HFFc6 (cell line): ENCODE data around the gene DDX17. TPM values are rescaled to one million over a fixed set of nuclear protein-coding genes. Genes with fewer than 3 reads are reported as not detected.

ENCODE experiments used
- DNase-seq: peaks from one replicate; pipeline ENCODE4 v3.0.0-alpha.2; 2018
- H3K27ac Mint-ChIP-seq: 2 replicates; pipeline ENCODE4 v1.8.0; 2020; ENCODE audit warnings: mild to moderate bottlenecking, mixed read lengths
- H3K27me3 Mint-ChIP-seq: 2 replicates; pipeline ENCODE4 v1.8.0; 2021; ENCODE audit warnings: mild to moderate bottlenecking, moderate library complexity, mixed read lengths; ENCODE audit not compliant: insufficient read depth
- H3K36me3 Mint-ChIP-seq: 2 replicates; pipeline ENCODE4 v1.8.0; 2021; ENCODE audit warnings: low read depth, mixed read lengths
- H3K4me1 Mint-ChIP-seq: 2 replicates; pipeline ENCODE4 v1.8.0; 2020; ENCODE audit warnings: low read depth, mixed read lengths
- H3K4me3 Mint-ChIP-seq: 2 replicates; pipeline ENCODE4 v1.8.0; 2020; ENCODE audit warnings: mild to moderate bottlenecking, moderate library complexity, mixed read lengths
- H3K9me3 Mint-ChIP-seq: 2 replicates; pipeline ENCODE4 v1.8.0; 2020; ENCODE audit warnings: mild to moderate bottlenecking, mixed read lengths
- CTCF ChIP-seq: fragments of 200-600 bp; sonication (generic); IDR thresholded peaks from 2 replicates; pipeline ENCODE4 v1.5.0; 2021; ENCODE audit warnings: antibody characterized with exemption, mild to moderate bottlenecking
- total RNA-seq, 6 experiments: library from RNA; stranded (reverse); fragmentation: NEBNext Ultra II Directional; extraction: Animal tissue kit (Norgen Biotek cat#: 25700); gene quantifications; 2 replicates in 1 of 6; 3 replicates in 5 of 6; pipeline ENCODE4 v1.2.3, GENCODE V29; 2021

The DDX17 gene
- total RNA-seq, 6 experiments from 2014 or later = 211 to 246 (median 220) TPM

- Mint-ChIP-seq H3K36me3 (no peaks in the 10 kb centered on the region), H3K4me1 (no peaks in the 10 kb centered on the region), H3K27ac (no peak overlapping the region), H3K27me3 (no peaks in the 10 kb centered on the region; the same call in 1 of the 2 replicates), H3K4me3 (no peak overlapping the region), H3K9me3 (no peaks in the 10 kb centered on the region)
- no peak for DNase-seq
- no peak for TF ChIP-seq CTCF
Measured at GRCh38 chr22:38524429-38524828, 18.3 kb upstream of the DDX17 start.

GRCh38 chr22:38523479-38523878 is 17.4 kb upstream of the DDX17 start:
- Mint-ChIP-seq H3K9me3 (no peaks in the 10 kb centered on the region), H3K36me3 (no peaks in the 10 kb centered on the region)
- TF ChIP-seq CTCF = no peak

GRCh38 chr22:38523029-38523428 is 16.9 kb upstream of the DDX17 start:
- Mint-ChIP-seq H3K9me3 (no peaks in the 10 kb centered on the region), H3K36me3 (no peaks in the 10 kb centered on the region), H3K4me3 (no peak overlapping the region), H3K27ac (no peak overlapping the region), H3K27me3 (no peaks in the 10 kb centered on the region; the same call in 1 of the 2 replicates), H3K4me1 (no peaks in the 10 kb centered on the region)
- TF ChIP-seq CTCF = no peak
- DNase-seq = no peak

More at GRCh38 chr22:38523479-38523878, 17.4 kb upstream of the DDX17 start:
- H3K27me3 Mint-ChIP-seq = no peaks in the 10 kb centered on the region; the same call in 1 of the 2 replicates
- H3K4me3 Mint-ChIP-seq = no peak overlapping the region
- no peaks in the 10 kb centered on the region for H3K4me1 Mint-ChIP-seq
- no peak overlapping the region for H3K27ac Mint-ChIP-seq
- DNase-seq = no peak

GRCh38 chr22:38519453-38520250 is 13.5 kb upstream of the DDX17 start:
- Mint-ChIP-seq H3K27me3 (peaks cover 2% of the 10 kb centered on the region; the same call in 1 of the 2 replicates), H3K27ac (no peak overlapping the region), H3K4me3 (no peak overlapping the region), H3K4me1 (no peaks in the 10 kb centered on the region), H3K9me3 (no peaks in the 10 kb centered on the region), H3K36me3 (no peaks in the 10 kb centered on the region)
- no peak for TF ChIP-seq CTCF
- no peak for DNase-seq

- no peaks in the 10 kb centered on the region for H3K4me1 Mint-ChIP-seq
- H3K27me3 Mint-ChIP-seq = peaks cover 2% of the 10 kb centered on the region; the same call in 1 of the 2 replicates
- TF ChIP-seq CTCF = no peak
- no peaks in the 10 kb centered on the region for H3K36me3 Mint-ChIP-seq
- no peak overlapping the region for H3K27ac Mint-ChIP-seq
- H3K9me3 Mint-ChIP-seq = no peaks in the 10 kb centered on the region
- DNase-seq = no peak
- no peak overlapping the region for H3K4me3 Mint-ChIP-seq
Measured at GRCh38 chr22:38518620-38519019, 12.5 kb upstream of the DDX17 start.
